Measurements from ENCODE around the gene S100A7A.
"Not testable (repeated sequence)": the region's sequence is repeated elsewhere in the genome, so short reads cannot be mapped to it uniquely, and the experiment has no call there.

S100A7A gene

DNA sequence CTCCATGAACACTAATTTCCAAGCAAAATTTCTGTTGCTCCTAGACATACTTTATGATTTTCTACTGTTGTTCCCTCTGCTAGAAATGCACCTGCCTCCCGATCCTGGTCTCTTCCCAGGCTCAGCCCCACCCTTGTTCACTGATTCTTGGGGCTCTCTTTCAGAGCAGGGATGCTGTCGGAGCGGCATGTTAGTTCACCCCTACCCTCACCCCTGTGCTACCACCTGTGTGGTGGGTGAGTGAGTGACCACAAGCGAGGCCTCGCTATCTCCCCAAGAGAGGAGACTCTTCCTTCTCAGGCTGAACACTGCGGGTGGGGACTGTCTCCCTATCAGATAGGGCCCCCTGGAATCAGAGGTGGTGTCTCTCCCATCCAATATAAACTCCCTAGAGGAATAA, 20.5 kb upstream of the S100A7A start:
- DNase-seq = no peak

GRCh38 chr1:153396461-153396860, 19.9 kb upstream of the S100A7A start:
- no peak for DNase-seq

GRCh38 chr1:153397051-153397923, 19.0 kb upstream of the S100A7A start:
- DNase-seq = no peak

GRCh38 chr1:153397924-153398651, 18.2 kb upstream of the S100A7A start:
- DNase-seq = no peak

- no peak for DNase-seq
Measured at GRCh38 chr1:153399401-153400055, 16.8 kb upstream of the S100A7A start.

GRCh38 chr1:153400244-153400643, 16.1 kb upstream of the S100A7A start:
- DNase-seq = no peak

GRCh38 chr1:153401461-153401860, 14.9 kb upstream of the S100A7A start:
- no peak for DNase-seq

DNA sequence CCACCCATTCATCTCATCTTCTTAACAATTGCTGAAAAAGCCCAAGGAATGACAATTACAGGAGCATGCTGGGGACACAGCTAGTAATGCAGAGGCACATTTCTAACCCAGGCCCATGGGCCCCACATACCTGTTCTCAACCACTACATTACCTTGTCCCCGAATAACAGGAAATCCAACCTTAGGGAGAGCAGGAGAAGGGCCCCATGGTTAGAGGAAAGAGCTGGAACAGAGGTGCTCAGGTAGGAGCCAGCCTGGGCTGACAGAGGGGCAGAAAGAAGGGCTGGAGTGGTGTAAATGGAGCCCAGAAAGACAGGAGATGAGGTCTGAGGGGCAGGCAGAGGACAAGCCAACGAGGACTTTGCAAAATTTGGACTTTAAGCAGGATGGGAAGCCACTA, 14.1 kb upstream of the S100A7A start:
- no peak for DNase-seq

DNA sequence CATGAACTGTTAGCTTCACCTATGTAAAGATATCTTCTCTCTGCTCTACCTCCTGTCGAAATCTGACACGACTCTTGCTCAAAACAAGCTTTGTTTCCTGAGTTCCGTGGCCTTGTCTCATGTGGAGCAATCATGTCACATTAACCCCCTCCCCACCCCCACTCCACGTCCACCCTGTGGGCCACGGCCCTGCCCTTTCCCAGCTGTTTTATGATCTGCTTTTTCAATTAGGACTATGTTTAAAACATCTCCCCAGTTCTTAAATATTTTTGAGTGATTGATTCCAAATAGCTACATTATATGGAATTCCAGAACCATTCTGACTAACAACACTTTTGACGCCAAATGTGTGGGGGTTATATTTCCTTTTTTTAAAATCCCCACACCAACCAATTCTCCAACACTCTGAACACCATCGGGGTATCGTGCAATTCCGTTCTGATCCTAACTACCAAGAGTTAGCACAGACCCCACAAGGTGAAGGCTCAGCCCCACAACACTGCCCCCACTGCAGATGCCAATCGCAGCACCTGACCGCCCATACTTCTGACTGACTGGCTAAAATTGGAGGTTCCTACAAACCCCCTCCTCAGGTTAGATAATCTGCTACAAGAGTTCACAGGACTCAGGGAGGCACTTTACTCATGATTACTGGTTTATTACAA, 12.8 kb upstream of the S100A7A start:
- DNase-seq = no peak

GRCh38 chr1:153404086-153404635, 12.2 kb upstream of the S100A7A start:
- DNase-seq = no peak

DNA sequence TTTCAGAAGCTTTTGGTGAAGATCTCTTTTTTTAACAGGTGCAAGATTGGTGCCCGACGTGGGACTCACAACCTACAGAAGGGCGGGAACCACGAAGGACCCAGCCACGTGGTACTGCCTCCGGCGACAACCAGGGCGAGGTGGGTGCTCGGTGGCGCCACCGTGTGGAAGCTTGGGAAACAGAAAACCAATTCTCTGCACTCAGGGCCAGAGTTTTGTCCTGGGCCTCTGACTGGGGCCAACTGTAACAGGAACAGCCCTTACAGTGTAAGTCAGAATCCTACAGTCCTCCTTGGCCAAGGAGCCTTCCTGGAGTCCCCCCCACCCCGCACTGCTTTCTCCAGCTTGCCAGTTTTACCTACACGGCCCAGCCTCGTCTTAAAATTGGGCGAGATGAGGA, 11.6 kb upstream of the S100A7A start:
- DNase-seq = no peak

DNA sequence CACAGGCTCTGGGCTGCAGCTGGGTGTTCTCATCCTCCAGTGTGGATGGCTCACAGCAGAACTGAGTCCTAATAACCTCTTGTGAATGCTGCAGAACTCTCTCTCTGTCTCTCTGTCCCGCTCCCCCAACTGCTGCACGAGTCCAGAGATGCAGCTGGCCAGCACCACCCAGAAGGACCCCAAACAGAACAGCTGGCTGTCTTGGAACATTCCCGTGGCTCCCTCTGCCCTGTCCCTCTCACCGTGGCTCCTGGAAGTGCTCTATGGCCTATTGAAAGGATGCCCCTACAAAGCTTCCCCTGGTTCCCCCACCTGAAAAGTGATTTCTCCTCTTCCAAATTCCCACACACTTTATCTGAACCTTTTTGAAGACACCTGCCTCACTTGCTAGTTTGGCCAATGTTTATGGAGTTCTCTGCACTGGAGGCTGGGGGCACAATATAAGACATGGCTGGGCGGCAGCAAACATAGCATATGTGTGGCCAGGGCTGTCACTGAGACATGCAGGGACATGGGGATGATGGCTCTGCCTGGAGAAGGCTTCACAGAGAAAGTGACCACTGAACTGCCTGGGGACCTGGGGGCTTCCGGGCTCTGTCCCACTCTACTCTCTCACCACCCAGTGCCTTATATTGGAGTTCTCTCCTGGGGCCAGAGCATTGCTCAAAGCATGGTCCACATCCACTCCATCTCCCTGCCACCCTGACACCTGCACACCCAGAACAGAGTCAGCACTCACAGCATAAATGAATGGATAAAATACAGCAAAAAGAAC, 10.3 kb upstream of the S100A7A start:
- DNase-seq = not testable (repeated sequence)

GRCh38 chr1:153407274-153407673, 9.0 kb upstream of the S100A7A start:
- not testable (repeated sequence) for DNase-seq

GRCh38 chr1:153413961-153414360, 2.4 kb upstream of the S100A7A start:
- DNase-seq = not testable (repeated sequence)

GRCh38 chr1:153417136-153417888, 992 bp downstream of the S100A7A start:
- DNase-seq = no peak

GRCh38 chr1:153418758-153419435, 2.6 kb downstream of the S100A7A start:
- DNase-seq = not testable (repeated sequence)

DNA sequence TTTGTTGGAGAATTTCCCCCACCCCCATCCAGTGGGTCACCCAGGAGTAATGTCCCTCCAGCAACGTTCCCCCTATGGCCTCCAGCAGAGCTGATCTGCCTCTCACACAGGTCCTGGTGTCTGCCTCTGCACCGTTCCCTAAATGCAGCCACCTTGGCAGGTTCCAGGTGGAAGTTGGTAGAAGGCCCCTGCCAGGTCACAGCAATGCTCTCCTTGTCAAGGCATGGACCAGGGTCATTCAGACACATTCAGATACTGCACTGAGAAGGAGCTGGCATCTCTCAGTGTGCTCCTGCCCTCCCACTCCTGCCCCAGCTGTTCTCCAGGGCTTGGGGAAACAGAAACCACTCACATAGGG, 3.1 kb downstream of the S100A7A start:
- DNase-seq = not testable (repeated sequence)

GRCh38 chr1:153420306-153420705, 4.0 kb downstream of the S100A7A start:
- DNase-seq = no peak

- peak; percentile 39 for DNase-seq
Measured at GRCh38 chr1:153422450-153423068, 6.2 kb downstream of the S100A7A start.

- no peak for DNase-seq
Measured at GRCh38 chr1:153426809-153427208, 10.5 kb downstream of the S100A7A start.
